HEK293 (cell line): ENCODE results near the gene KLC1.

Experiments
- YY1 ChIP-seq: fragments of 450-650 bp; formaldehyde crosslinking; IDR thresholded peaks from 2 replicates; pipeline ENCODE4 v1.5.1; 2018; ENCODE audit warnings: missing biosample characterization, missing genetic modification characterization
- TF ChIP-seq, protein P1 (sequence below): fragments of 450-650 bp; formaldehyde crosslinking; IDR thresholded peaks from 2 replicates; pipeline ENCODE4 v1.5.0; 2017; ENCODE audit warnings: missing biosample characterization, missing genetic modification characterization, borderline replicate concordance

DNA sequence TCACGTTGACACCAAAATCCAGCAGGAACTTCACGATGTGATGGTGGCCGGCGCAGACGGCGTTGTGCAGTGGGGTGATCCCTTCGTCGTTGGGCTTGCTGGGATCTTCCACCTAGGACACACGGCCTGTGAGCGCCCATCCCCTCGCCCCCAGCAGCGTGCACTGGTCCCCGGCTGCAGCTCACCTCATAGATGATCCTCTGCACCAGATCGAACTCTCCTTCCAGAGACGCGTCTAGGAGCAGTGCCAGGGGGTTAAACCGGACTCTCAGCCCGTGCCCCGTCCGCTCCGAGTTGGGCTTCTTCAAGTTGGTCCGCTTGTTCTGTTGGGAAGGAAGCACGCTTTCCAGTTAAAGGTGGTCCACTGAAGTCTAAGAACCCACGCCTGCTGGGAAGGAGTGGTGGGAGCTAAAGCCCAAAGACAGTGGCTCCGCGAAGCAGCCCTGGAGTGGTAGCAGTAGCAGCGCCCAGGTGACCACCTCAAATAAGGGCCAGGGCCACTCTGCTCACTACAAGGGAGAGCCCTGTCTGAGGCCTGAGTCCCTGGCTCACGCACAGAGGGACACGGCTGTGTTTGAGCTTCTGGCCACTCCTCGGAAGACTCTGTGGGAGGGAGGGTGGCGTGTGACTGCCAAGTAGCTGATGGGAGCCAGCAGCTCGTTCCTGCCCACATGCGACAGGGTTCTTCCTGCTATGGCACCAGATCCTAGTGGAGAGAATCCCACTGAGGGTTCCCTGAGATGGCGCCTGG is 109.9 kb downstream of the KLC1 start:
- TF ChIP-seq, protein P1, sequence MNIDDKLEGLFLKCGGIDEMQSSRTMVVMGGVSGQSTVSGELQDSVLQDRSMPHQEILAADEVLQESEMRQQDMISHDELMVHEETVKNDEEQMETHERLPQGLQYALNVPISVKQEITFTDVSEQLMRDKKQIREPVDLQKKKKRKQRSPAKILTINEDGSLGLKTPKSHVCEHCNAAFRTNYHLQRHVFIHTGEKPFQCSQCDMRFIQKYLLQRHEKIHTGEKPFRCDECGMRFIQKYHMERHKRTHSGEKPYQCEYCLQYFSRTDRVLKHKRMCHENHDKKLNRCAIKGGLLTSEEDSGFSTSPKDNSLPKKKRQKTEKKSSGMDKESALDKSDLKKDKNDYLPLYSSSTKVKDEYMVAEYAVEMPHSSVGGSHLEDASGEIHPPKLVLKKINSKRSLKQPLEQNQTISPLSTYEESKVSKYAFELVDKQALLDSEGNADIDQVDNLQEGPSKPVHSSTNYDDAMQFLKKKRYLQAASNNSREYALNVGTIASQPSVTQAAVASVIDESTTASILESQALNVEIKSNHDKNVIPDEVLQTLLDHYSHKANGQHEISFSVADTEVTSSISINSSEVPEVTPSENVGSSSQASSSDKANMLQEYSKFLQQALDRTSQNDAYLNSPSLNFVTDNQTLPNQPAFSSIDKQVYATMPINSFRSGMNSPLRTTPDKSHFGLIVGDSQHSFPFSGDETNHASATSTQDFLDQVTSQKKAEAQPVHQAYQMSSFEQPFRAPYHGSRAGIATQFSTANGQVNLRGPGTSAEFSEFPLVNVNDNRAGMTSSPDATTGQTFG, result no peak
- TF ChIP-seq YY1 (tag by site-specific recombination), result no peak
